GM12864 (cell line): ENCODE measurements around the gene SNHG17.
"Not testable (repeated sequence)": the region's sequence is repeated elsewhere in the genome, so short reads cannot be mapped to it uniquely, and the experiment has no call there.

Source experiments
- DNase-seq: peaks from one replicate; pipeline ENCODE4 v3.0.0-alpha.2; 2011; ENCODE audit warnings: low read depth
- H3K4me3 ChIP-seq: 2 replicates; pipeline ENCODE4 v1.5.1; 2011; ENCODE audit warnings: mild to moderate bottlenecking, low read depth, low read length, control low read depth
- CTCF ChIP-seq: IDR thresholded peaks from 2 replicates; pipeline ENCODE4 v1.5.1; 2011; ENCODE audit warnings: low read depth, mild to moderate bottlenecking, moderate library complexity, low read length, control low read depth, inconsistent platforms; ENCODE audit errors: missing control alignments

The SNHG17 gene

DNA sequence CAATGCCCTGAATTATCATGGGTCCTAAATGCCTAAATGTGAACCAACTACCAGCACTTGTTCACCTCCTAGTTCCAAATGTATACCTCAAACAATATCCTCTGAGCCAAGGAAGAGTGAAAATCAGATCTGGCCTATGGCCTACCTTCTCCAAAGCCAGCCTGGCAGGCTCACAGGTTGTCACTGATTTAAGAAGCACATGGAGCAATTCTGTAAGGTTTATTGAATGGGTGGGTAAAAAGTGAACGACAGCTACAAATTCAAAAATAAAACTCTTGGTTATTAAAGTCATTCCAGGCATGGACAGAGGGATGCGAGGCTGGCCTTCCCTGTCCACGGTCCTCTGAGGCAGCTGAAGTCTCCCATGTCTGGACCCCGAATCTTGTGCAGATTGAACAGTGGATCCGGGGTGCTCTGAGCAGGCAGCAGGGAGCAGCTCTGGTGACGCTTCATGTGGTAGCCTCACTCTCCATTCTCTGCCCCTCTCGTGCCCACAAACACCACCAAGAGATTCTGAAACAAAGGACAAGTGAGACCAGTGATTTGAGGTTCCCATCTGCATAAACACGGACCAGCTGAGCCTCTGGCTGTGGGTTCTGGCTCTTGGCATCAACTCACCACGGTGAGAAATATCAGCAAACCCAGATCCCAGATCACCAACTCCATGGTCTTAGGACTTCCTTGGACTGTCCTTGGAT is 14.6 kb downstream of the SNHG17 start:
- DNase-seq: no peak
- no peak for TF ChIP-seq CTCF

GRCh38 chr20:38418509-38419204 is 16.5 kb downstream of the SNHG17 start:
- DNase-seq: no peak
- H3K4me3 ChIP-seq: no peak overlapping the region
- TF ChIP-seq CTCF: no peak

More for the DNA sequence above, 14.6 kb downstream of the SNHG17 start:
- no peak overlapping the region for H3K4me3 ChIP-seq

DNA sequence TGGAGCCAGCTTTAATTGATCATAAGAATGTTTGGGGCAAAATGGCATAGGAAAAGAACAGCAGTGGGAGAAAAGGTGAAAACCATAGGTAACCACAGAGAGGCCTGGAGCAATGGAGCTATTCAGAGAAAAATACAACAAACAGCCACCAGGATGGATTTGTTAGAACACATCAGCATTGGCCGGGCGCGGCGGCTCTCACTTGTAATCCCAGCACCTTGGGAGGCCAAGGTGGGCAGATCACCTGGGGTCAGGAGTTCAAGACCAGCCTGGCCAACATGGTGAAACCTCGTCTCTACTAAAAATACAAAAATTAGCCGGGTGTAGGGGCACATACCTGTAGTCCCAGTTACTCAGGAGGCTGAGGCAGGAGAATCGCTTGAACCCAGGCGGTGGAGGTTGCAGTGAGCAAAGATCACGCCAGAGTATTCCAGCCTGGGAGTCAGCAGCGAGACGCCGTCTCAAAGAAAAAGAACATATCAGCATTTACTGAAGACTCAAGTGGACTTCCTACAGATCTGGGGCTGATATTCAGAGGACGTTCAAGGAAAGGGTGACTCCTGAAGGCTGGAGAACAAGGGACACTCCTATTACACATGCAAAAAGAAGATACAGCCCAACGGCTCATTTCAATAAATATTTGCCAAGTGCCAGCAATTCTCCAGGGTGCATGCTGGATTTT is 20.2 kb downstream of the SNHG17 start:
- TF ChIP-seq CTCF: no peak
- DNase-seq: no peak
- H3K4me3 ChIP-seq: no peak overlapping the region

GRCh38 chr20:38412877-38413577 is 22.1 kb downstream of the SNHG17 start:
- no peak for DNase-seq
- no peak overlapping the region for H3K4me3 ChIP-seq
- no peak for TF ChIP-seq CTCF

DNA sequence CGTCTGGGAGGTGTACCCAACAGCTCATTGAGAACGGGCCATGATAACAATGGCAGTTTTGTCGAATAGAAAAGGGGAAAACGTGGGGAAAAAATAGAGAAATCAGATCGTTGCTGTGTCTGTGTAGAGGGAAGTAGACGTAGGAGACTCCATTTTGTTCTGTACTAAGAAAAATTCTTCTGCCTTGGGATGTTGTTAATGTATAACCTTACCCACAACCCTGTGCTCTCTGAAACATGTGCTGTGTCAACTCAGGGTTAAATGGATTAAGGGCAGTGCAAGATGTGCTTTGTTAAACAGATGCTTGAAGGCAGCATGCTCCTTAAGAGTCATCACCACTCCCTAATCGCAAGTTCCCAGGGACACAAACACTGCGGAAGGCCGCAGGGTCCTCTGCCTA is 27.3 kb downstream of the SNHG17 start:
- DNase-seq, H3K4me3 ChIP-seq: not testable (repeated sequence)

- DNase-seq: no peak
- no peak overlapping the region for H3K4me3 ChIP-seq
- no peak for TF ChIP-seq CTCF
Measured at GRCh38 chr20:38407321-38407720, 27.8 kb downstream of the SNHG17 start.

- H3K4me3 ChIP-seq: no peak overlapping the region
- no peak for TF ChIP-seq CTCF
- DNase-seq: no peak
Measured at GRCh38 chr20:38406476-38406875, 28.7 kb downstream of the SNHG17 start.
